Measurements from ENCODE around the gene TMEM201. TPM values are rescaled to one million over a fixed set of nuclear protein-coding genes. Genes with fewer than 3 reads are reported as not detected.

The TMEM201 gene
- total RNA-seq, 1 donor from 2014 or later = 12.0 TPM

DNA sequence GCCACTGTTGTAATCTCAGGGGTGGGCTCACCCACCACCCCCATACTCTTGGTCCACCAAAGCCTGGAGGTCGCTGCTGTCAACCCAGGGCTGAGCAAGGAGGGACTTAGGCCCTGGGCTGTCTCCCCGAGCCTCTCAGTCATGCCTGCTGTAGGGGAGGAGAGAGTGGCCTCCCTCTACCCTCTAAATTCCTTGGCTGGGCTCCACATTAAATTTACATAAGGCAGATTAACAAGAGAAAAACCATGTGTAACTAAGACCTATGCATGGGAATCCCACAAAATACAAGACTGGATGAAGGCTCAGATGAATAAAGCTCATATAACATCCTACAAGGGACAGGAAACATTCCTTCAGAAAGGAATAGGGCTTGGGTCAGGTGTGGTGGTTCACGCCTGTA is 61.1 kb downstream of the TMEM201 start:
- Histone ChIP-seq H3K27me3 (no peaks in the 10 kb centered on the region), H3K4me3 (no peak overlapping the region), H3K27ac (no peak overlapping the region), H3K36me3 (no peaks in the 10 kb centered on the region), H3K9me3 (no peaks in the 10 kb centered on the region), H3K4me1 (peaks cover 8% of the 10 kb centered on the region)
- no peak for DNase-seq (ENCODE audit: extremely low spot score in 2 of 2)
- intact Hi-C loops (cut with DNase I) = no loop called here
- TF ChIP-seq CTCF (IDR thresholded peaks at IDR 0.05) (no peak), POLR2A (IDR thresholded peaks at IDR 0.05) (no peak), POLR2AphosphoS5 (IDR thresholded peaks at IDR 0.05; ENCODE audit: insufficient read depth in 1 of 2, low read depth in 1 of 2) (no peak)

DNA sequence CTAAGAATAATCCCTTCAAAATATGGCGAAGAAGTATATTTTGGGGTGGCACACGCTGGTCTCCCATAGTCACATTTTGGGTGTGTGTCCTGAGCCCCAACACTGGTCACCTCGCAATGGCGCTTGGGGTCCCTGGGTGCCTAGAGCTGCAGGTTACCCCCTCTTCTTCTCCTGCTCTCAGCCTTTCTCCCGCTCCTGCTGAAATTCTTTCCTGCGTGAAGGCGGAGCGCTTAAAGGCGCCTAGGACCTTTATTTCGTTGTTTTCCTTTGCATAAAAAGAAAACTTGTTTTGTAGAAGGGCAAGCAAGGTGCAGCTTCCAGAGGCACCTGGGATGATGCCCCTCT is 62.5 kb downstream of the TMEM201 start:
- no peaks in the 10 kb centered on the region for H3K9me3 ChIP-seq
- DNase-seq (ENCODE audit: extremely low spot score in 2 of 2) = no peak
- peak overlapping the region; percentile 35 to 44 for H3K4me3 ChIP-seq
- intact Hi-C loops (cut with DNase I) = no loop called here
- TF ChIP-seq POLR2AphosphoS5 (IDR thresholded peaks at IDR 0.05; ENCODE audit: insufficient read depth in 1 of 2, low read depth in 1 of 2) = no peak
- no peak for TF ChIP-seq CTCF (IDR thresholded peaks at IDR 0.05)
- no peak for TF ChIP-seq POLR2A (IDR thresholded peaks at IDR 0.05)
- no peak overlapping the region for H3K27ac ChIP-seq
- peaks cover 8% of the 10 kb centered on the region for H3K4me1 ChIP-seq
- no peaks in the 10 kb centered on the region for H3K36me3 ChIP-seq
- no peaks in the 10 kb centered on the region for H3K27me3 ChIP-seq

DNA sequence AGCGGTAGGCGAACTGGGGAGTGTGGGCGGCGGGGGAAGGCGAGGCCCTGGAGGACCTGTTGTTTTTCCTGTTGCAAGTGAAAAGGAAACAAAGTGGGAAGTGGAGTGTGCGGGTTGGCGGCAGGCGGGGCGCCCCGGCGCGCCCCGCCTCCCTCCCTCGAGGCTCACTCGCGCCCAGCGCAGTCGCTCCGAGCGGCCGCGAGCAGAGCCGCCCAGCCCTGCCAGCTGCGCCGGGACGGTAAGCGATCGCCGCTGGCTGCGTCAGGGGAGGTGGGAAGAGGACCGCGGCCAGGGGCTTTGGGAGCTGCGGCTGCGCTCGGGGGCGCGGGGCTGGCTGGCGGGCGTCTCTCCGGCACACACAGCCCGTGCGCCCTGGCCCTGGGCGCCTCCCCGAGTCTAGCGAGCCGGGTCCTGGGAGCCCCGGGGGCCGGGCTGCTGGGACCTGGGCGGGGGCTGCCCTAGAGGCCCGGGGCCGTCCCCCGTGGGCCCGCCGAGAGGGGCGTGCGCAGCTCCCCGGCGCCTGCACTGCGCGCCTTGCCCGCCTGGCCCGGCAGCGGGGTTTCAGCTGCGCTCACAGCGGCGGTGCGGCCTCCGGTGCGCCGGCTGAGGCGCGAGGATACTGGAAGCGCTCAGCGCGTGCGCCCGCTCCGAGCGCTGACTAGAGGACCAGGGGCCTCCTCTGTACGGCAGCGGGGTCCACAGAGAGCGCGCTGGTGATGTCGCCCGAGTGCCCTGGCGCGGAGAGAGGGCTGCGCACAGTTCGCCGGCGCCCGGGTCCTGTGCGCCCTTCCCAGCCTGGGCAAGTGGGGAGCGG is 63.1 kb downstream of the TMEM201 start, which contains the start of gene PIK3CD:
Gene PIK3CD (plus strand): TSS at position 167 of the 814 bp plus-strand sequence. CDS start 58,725 bp downstream, outside the sequence.
- intact Hi-C loops (cut with DNase I) = no loop called here
- TF ChIP-seq CTCF (IDR thresholded peaks at IDR 0.05) (no peak), POLR2A (IDR thresholded peaks at IDR 0.05) (no peak), POLR2AphosphoS5 (IDR thresholded peaks at IDR 0.05; ENCODE audit: insufficient read depth in 1 of 2, low read depth in 1 of 2) (no peak)
- Histone ChIP-seq H3K4me3 (peak within 1 kb of the TSS; percentile 35 to 44), H3K36me3 (no peaks in the 10 kb centered on the region), H3K4me1 (peaks cover 8% of the 10 kb centered on the region), H3K27me3 (no peaks in the 10 kb centered on the region), H3K9me3 (no peaks in the 10 kb centered on the region), H3K27ac (peak within 1 kb of the TSS; percentile 16)
- no peak for DNase-seq (ENCODE audit: extremely low spot score in 2 of 2)

DNA sequence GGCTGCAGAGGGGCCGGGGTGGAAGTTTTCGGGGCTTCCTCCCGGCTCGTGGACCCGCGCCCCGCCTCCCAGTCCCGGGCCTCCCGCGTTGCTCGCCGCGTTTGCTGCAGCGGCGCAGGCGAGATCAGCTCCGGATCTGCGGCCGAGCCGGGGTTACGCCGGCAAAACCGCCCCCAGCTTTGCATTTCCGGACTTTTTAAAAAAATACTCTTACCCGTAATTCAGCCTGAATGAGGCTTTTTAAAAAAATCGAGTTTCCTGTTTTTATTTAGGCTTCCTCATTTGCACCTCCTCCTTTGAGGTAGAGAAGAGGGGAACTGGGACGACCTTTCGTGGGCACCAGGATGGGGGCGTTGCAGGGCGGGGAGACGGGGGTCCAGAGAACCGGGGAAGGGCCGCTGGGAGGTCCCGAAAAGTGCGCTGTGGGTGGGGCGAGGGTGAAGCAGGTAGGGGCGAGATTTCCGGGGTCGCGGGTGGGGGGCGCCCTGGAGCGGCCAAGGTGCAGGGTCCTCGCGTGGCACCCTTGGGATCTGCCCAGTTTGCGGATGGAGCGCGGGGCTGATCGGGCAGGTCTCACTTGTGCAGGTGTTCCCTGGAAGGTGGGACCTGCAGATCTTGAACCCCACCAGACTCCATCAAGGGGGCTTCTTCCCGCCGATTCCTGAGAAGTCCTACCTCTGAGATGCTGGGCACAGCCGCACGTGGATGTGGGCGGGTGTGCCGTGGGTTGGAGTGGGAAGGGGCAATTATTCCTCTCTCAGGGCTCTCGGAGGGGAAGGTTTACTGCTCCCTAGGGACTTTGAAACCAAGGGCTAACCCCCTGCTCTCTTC is 63.9 kb downstream of the TMEM201 start:
- no peak overlapping the region for H3K27ac ChIP-seq
- peak overlapping the region; percentile 35 to 44 for H3K4me3 ChIP-seq
- no peaks in the 10 kb centered on the region for H3K36me3 ChIP-seq
- intact Hi-C loops (cut with DNase I) = no loop called here
- TF ChIP-seq CTCF (IDR thresholded peaks at IDR 0.05) (no peak), POLR2A (IDR thresholded peaks at IDR 0.05) (no peak), POLR2AphosphoS5 (IDR thresholded peaks at IDR 0.05; ENCODE audit: insufficient read depth in 1 of 2, low read depth in 1 of 2) (peak in 1 of 2 donors; percentile 18)
- DNase-seq (ENCODE audit: extremely low spot score in 2 of 2) = no peak
- H3K9me3 ChIP-seq = no peaks in the 10 kb centered on the region
- H3K4me1 ChIP-seq = peaks cover 8% of the 10 kb centered on the region
- no peaks in the 10 kb centered on the region for H3K27me3 ChIP-seq

DNA sequence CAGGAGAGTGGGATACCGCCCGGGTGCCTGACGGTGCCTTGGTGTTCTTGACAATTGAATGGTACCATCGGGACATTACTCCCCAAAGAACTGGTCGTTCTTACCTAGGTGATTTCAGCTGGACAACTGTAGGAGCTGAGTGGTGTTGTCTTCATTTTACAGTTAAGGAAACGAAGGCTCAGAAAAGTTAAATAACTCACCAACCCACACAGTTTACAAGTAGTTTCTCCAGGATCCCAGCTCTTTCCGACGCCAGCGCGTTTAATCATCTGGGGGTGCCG is 64.4 kb downstream of the TMEM201 start:
- H3K36me3 ChIP-seq = no peaks in the 10 kb centered on the region
- H3K27me3 ChIP-seq = no peaks in the 10 kb centered on the region
- H3K4me1 ChIP-seq = peaks cover 8% of the 10 kb centered on the region
- peak overlapping the region; percentile 35 to 44 for H3K4me3 ChIP-seq
- no peak for DNase-seq (ENCODE audit: extremely low spot score in 2 of 2)
- no peak for TF ChIP-seq POLR2A (IDR thresholded peaks at IDR 0.05)
- TF ChIP-seq POLR2AphosphoS5 (IDR thresholded peaks at IDR 0.05; ENCODE audit: insufficient read depth in 1 of 2, low read depth in 1 of 2) = no peak
- no peak for TF ChIP-seq CTCF (IDR thresholded peaks at IDR 0.05)
- no peaks in the 10 kb centered on the region for H3K9me3 ChIP-seq
- intact Hi-C loops (cut with DNase I) = no loop called here
- H3K27ac ChIP-seq = no peak overlapping the region
